ENCODE results near the gene GJC1.

GRCh38 chr17:44859701-44860100, 29.6 kb upstream of the GJC1 start:
- TF ChIP-seq, protein P1, sequence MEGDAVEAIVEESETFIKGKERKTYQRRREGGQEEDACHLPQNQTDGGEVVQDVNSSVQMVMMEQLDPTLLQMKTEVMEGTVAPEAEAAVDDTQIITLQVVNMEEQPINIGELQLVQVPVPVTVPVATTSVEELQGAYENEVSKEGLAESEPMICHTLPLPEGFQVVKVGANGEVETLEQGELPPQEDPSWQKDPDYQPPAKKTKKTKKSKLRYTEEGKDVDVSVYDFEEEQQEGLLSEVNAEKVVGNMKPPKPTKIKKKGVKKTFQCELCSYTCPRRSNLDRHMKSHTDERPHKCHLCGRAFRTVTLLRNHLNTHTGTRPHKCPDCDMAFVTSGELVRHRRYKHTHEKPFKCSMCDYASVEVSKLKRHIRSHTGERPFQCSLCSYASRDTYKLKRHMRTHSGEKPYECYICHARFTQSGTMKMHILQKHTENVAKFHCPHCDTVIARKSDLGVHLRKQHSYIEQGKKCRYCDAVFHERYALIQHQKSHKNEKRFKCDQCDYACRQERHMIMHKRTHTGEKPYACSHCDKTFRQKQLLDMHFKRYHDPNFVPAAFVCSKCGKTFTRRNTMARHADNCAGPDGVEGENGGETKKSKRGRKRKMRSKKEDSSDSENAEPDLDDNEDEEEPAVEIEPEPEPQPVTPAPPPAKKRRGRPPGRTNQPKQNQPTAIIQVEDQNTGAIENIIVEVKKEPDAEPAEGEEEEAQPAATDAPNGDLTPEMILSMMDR (IDR thresholded peaks at IDR 0.05) = no peak
- TF ChIP-seq EP300 (IDR thresholded peaks at IDR 0.05) = no peak

Measured in ovary (tissue), 3 donors.